Astrocyte (in vitro differentiated cells and primary cell): ENCODE results near the gene TOR1B.

Experiments
- EZH2 ChIP-seq: IDR thresholded peaks from 2 replicates; pipeline ENCODE4 v1.6.1; 2012; ENCODE audit warnings: mild to moderate bottlenecking, low read length, inconsistent platforms; ENCODE audit not compliant: insufficient read depth
- TF ChIP-seq, protein P1 (sequence below): IDR thresholded peaks from 2 replicates; pipeline ENCODE4 v1.5.1; 2011; ENCODE audit warnings: low read depth, mild to moderate bottlenecking, inconsistent platforms, low read length, moderate library complexity; ENCODE audit not compliant: insufficient read depth

- TF ChIP-seq, protein P1, sequence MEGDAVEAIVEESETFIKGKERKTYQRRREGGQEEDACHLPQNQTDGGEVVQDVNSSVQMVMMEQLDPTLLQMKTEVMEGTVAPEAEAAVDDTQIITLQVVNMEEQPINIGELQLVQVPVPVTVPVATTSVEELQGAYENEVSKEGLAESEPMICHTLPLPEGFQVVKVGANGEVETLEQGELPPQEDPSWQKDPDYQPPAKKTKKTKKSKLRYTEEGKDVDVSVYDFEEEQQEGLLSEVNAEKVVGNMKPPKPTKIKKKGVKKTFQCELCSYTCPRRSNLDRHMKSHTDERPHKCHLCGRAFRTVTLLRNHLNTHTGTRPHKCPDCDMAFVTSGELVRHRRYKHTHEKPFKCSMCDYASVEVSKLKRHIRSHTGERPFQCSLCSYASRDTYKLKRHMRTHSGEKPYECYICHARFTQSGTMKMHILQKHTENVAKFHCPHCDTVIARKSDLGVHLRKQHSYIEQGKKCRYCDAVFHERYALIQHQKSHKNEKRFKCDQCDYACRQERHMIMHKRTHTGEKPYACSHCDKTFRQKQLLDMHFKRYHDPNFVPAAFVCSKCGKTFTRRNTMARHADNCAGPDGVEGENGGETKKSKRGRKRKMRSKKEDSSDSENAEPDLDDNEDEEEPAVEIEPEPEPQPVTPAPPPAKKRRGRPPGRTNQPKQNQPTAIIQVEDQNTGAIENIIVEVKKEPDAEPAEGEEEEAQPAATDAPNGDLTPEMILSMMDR, result no peak
- no peak for TF ChIP-seq EZH2
Measured at GRCh38 chr9:129840034-129840433, 37.0 kb downstream of the TOR1B start.
